ENCODE results near the gene TEAD3. TPM values are rescaled to one million over a fixed set of nuclear protein-coding genes. Genes with fewer than 3 reads are reported as not detected.

TEAD3 gene
- total and polyA plus RNA-seq, 7 donors: 14.4 to 95.8 (median 50.4) TPM

DNA sequence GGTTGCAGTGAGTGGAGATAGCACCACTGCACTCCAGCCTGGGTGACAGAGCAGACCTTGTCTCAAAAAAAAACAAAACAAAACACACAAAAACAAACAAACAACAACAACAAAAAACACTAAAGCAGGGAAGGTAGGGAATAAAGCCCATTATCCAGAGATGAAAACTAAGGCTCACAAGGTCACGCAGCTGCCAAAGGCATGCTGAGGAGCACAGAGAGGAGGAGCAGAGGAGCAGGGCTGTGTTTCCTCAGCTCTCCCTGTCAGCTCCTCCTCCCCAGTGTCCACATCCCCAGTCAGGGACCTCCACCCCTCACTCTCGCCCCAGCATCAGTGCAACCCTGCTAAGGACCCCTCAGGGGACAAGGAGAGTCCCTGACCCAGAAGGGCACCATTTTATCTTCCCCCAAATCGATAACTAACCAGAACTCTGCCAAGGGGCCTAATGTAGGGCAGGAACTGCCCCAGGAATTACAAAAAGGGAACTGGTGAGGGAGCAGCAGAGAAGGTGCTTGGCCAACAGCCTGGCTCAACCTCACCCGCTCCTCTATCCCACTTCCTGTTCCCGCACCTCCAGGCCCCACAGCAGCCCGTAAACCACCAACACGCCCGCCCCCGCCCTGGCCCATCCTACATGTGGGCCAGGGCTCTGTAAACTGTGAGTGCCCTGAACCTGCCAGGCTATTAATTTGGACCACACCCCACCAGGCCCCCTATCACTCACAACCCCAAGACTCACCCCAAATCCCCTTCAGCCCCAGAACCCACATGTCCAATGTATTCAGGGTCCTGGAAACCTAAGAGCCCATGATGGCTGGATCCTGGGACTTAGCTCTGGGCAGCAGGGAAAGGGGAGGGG lies 9.0 kb downstream of the TEAD3 start:
- 22 to 37% methylated on average over 9 of the region's 9 CpGs for WGBS, 2 donors
- peak; percentile 90 for DNase-seq

DNA sequence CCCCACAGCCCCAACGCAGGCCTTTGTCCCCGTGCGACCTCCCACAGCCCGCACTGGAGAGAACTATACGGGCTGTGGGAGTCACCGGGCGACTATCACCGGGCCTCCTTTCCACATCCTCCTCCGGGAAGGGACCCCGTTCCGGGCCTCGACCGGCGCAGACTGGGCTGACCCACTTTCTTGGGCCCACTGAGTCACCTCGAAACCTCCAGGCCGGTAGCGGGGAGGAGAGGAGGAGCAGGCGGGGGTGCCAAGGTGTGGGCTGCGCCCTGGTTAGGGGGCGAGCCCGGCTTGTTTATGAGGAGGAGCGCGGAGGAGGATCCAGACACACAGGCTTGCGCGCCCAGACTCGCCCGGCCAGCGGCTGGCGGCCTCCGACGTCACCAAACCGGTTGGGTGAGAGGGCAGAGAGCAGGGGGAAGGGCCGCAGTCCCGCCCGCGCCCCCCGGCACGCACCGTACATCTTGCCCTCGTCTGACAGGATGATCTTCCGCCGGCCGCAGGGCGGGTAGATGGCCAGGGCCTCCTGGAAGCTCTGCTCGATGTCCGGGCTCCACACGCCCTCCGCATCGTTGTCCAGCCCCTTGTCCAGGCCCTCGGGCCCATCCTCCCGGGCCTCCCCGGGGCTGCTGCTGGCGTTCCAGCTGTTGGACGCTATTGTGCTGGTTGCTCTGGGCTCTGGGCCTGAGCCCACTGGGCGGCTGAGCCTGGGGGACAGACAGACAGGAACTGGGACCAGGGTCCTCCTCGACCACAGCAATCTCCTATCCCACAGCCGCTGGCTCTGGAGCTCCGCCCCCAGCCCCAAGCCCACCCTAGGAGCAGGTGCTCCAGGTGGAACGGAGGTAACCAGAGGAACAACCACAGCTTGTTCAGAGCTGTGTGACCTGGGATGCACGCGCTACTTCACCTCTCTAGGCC lies 10.6 kb downstream of the TEAD3 start:
- peak; percentile 86 for DNase-seq
- 16 to 60% methylated on average over 61 of the region's 61 CpGs for WGBS, 2 donors
- H3K4me3 ChIP-seq: peak overlapping the region in 3 of 4 donors; percentile 17 to 34 (median 32)
- intact Hi-C loops (cut with DNase I): no loop called here
- peaks cover 0 to 39% (median 14%) of the 10 kb centered on the region in 4 donors for H3K36me3 ChIP-seq
- H3K27ac ChIP-seq: peak overlapping the region; percentile 100
- peaks cover 0 to 94% (median 77%) of the 10 kb centered on the region in 4 donors for H3K4me1 ChIP-seq
- H3K9me3 ChIP-seq: no peaks in the 10 kb centered on the region
- TF ChIP-seq POLR2A (IDR thresholded peaks at IDR 0.05) (no peak), EP300 (IDR thresholded peaks at IDR 0.05) (no peak), POLR2AphosphoS5 (IDR thresholded peaks at IDR 0.05) (peak in 3 of 4 donors; percentile 38 to 63 (median 51))
- TF ChIP-seq, protein P1, sequence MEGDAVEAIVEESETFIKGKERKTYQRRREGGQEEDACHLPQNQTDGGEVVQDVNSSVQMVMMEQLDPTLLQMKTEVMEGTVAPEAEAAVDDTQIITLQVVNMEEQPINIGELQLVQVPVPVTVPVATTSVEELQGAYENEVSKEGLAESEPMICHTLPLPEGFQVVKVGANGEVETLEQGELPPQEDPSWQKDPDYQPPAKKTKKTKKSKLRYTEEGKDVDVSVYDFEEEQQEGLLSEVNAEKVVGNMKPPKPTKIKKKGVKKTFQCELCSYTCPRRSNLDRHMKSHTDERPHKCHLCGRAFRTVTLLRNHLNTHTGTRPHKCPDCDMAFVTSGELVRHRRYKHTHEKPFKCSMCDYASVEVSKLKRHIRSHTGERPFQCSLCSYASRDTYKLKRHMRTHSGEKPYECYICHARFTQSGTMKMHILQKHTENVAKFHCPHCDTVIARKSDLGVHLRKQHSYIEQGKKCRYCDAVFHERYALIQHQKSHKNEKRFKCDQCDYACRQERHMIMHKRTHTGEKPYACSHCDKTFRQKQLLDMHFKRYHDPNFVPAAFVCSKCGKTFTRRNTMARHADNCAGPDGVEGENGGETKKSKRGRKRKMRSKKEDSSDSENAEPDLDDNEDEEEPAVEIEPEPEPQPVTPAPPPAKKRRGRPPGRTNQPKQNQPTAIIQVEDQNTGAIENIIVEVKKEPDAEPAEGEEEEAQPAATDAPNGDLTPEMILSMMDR (IDR thresholded peaks at IDR 0.05): no peak
- no peaks in the 10 kb centered on the region for H3K27me3 ChIP-seq

More for the DNA sequence above, 9.0 kb downstream of the TEAD3 start:
- Histone ChIP-seq H3K4me1 (peaks cover 0 to 100% (median 92%) of the 10 kb centered on the region in 4 donors), H3K9me3 (no peaks in the 10 kb centered on the region), H3K4me3 (peak overlapping the region in 1 of 4 donors; percentile 6), H3K36me3 (peaks cover 0 to 23% (median 11%) of the 10 kb centered on the region in 4 donors), H3K27me3 (no peaks in the 10 kb centered on the region), H3K27ac (peak overlapping the region; percentile 100)
- TF ChIP-seq POLR2AphosphoS5 (IDR thresholded peaks at IDR 0.05) (peak in 3 of 4 donors; percentile 46 to 58 (median 50)), EP300 (IDR thresholded peaks at IDR 0.05) (no peak), POLR2A (IDR thresholded peaks at IDR 0.05) (peak in 1 of 2 donors; percentile 17)
- TF ChIP-seq, protein P1 (IDR thresholded peaks at IDR 0.05): no peak
- intact Hi-C loops (cut with DNase I): no loop called here

DNA sequence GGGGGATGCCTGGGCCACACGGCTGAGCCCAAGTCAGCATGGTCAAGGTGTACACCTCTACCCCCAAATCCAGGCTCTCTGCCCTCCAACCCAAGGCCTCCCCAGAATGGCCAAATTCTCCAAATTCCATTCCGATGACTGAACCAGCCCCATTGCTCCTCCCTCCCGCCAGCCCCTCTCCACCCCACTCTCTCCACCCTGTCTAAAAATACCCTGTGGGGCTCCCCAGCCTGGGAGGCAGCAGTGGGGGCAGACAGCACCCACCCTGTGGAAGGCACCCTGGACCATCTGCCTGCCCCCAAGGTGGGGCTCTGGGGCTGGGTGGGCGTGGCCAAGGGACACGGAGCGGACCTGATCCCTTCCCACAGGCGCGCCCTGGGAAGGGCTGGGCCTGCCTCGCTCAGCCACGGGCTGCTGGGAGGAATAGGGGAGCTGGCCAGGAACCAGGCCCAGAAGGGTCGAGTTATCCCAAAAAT lies 11.4 kb downstream of the TEAD3 start:
- WGBS, 2 donors: 24 to 53% methylated on average over 11 of the region's 11 CpGs
- Histone ChIP-seq H3K27me3 (no peaks in the 10 kb centered on the region), H3K36me3 (peaks cover 0 to 48% (median 19%) of the 10 kb centered on the region in 4 donors), H3K4me3 (peak overlapping the region in 3 of 4 donors; percentile 17 to 34 (median 32)), H3K27ac (peak overlapping the region; percentile 100), H3K4me1 (peaks cover 0 to 86% (median 69%) of the 10 kb centered on the region in 4 donors), H3K9me3 (no peaks in the 10 kb centered on the region)
- TF ChIP-seq POLR2AphosphoS5 (IDR thresholded peaks at IDR 0.05) (peak in 1 of 4 donors; percentile 45), POLR2A (IDR thresholded peaks at IDR 0.05) (peak in 1 of 2 donors; percentile 32), EP300 (IDR thresholded peaks at IDR 0.05) (no peak)
- TF ChIP-seq, protein P1 (IDR thresholded peaks at IDR 0.05): no peak
- peak; percentile 76 for DNase-seq
- intact Hi-C loops (cut with DNase I): loop anchor here (2.0 kb wide), 1 partner anchor 15 kb away; no protein-coding TSS in a partner anchor

DNA sequence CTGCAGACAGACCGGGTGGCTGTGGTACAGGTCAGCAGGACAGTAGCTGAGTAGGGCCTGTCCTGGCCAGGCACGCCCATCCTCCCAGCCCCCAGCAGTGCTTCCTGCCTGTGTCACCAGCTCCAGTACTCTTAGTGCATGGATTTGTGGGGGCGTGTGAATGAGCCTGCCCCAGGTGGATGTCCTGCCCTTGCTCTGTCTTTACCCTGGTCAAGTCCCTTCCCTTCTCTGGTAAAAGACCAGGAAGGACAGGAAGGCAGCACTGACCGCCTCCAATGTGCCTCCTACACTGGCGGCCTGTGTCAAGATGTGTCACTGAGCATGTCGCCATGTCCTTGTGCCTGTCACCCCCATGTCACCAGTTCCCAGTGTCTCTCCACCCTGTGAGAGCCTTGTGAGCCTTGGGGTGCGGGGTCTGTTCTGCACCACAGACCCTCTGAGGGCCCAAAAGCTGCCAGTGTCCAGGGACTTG lies 11.9 kb downstream of the TEAD3 start:
- Histone ChIP-seq H3K4me1 (peaks cover 0 to 81% (median 64%) of the 10 kb centered on the region in 4 donors), H3K9me3 (no peaks in the 10 kb centered on the region), H3K36me3 (peaks cover 2 to 52% (median 23%) of the 10 kb centered on the region in 4 donors), H3K27ac (peak overlapping the region; percentile 100), H3K27me3 (no peaks in the 10 kb centered on the region), H3K4me3 (no peak overlapping the region)
- WGBS, 2 donors: 89 to 90% methylated on average over 7 of the region's 7 CpGs
- intact Hi-C loops (cut with DNase I): loop anchor here (2.0 kb wide), 1 partner anchor 14 kb away; no protein-coding TSS in a partner anchor
- peak; percentile 71 for DNase-seq
- TF ChIP-seq POLR2AphosphoS5 (IDR thresholded peaks at IDR 0.05) (no peak), POLR2A (IDR thresholded peaks at IDR 0.05) (no peak), EP300 (IDR thresholded peaks at IDR 0.05) (no peak)
- TF ChIP-seq, protein P1 (IDR thresholded peaks at IDR 0.05): no peak

Data from sigmoid colon (tissue), 7 donors.